GM20000 (cell line): ENCODE results near the gene XYLT1.

Experiments used
- DNase-seq: peaks from one replicate; pipeline ENCODE4 v3.0.0; 2012; ENCODE audit warnings: low spot score
- TF ChIP-seq, protein P1 (sequence below): IDR thresholded peaks from 2 replicates; pipeline ENCODE4 v1.5.1; 2012; ENCODE audit warnings: mild to moderate bottlenecking, control low read depth; ENCODE audit errors: extremely low read depth, missing control alignments

XYLT1 gene

DNA sequence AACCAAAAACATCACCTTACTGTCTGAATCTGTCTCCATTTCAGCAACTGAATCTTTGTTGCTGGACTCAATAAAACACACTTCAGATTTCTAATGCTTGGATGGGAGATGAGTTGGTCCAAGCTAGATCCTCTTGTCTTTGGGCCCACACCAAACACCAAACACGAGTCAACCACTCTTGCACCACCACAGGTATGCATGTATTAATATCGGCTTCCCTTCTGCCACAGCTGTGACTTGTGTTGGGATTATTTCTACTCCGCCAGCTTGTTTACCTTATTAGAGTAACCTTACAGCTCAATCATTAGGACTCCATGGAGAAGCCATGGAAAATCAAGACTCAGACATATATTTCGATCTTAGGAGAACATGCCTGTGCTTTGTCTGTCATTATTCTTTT lies 49.9 kb downstream of the XYLT1 start:
- TF ChIP-seq, protein P1, sequence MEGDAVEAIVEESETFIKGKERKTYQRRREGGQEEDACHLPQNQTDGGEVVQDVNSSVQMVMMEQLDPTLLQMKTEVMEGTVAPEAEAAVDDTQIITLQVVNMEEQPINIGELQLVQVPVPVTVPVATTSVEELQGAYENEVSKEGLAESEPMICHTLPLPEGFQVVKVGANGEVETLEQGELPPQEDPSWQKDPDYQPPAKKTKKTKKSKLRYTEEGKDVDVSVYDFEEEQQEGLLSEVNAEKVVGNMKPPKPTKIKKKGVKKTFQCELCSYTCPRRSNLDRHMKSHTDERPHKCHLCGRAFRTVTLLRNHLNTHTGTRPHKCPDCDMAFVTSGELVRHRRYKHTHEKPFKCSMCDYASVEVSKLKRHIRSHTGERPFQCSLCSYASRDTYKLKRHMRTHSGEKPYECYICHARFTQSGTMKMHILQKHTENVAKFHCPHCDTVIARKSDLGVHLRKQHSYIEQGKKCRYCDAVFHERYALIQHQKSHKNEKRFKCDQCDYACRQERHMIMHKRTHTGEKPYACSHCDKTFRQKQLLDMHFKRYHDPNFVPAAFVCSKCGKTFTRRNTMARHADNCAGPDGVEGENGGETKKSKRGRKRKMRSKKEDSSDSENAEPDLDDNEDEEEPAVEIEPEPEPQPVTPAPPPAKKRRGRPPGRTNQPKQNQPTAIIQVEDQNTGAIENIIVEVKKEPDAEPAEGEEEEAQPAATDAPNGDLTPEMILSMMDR: no peak

DNA sequence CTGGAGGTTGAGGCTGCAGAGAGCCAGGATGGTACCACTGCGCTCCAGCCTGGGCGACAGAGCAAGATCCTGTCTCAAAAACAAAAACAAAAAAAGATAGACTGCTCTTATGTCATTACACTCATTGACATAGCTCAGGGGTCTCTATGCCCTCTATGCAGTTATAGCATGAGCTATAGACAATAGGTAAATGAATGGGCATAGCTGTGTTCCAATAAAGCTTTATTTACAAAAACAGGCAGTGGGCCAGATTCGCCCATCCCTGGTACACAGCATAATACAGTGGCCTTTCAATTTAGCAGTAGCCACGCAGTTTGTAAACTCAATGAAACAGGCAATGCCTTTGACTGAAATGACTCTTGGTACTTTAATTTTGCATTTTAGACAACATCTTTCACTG lies 51.5 kb downstream of the XYLT1 start:
- TF ChIP-seq, protein P1: no peak
- no peak for DNase-seq

More for the DNA sequence above, 49.9 kb downstream of the XYLT1 start:
- DNase-seq: no peak

DNA sequence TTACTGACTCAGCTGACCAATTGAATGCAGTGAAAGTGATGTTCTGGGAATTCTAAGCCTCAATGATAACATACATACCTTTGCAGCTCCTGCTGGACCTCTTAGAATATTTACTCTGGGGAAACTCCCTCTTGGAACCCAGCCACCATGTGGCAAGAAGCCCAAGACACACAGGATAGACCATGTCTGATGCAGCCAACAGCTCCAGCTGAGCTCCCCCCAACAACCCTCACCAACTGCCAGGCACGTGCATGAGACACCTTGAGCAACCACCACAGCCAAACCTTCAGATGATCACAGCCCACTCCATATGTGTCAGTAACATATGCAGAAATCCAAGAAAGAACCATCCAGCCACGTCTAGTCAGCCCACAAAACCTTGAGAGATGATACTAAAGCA lies 53.0 kb downstream of the XYLT1 start:
- no peak for DNase-seq
- TF ChIP-seq, protein P1: no peak

DNA sequence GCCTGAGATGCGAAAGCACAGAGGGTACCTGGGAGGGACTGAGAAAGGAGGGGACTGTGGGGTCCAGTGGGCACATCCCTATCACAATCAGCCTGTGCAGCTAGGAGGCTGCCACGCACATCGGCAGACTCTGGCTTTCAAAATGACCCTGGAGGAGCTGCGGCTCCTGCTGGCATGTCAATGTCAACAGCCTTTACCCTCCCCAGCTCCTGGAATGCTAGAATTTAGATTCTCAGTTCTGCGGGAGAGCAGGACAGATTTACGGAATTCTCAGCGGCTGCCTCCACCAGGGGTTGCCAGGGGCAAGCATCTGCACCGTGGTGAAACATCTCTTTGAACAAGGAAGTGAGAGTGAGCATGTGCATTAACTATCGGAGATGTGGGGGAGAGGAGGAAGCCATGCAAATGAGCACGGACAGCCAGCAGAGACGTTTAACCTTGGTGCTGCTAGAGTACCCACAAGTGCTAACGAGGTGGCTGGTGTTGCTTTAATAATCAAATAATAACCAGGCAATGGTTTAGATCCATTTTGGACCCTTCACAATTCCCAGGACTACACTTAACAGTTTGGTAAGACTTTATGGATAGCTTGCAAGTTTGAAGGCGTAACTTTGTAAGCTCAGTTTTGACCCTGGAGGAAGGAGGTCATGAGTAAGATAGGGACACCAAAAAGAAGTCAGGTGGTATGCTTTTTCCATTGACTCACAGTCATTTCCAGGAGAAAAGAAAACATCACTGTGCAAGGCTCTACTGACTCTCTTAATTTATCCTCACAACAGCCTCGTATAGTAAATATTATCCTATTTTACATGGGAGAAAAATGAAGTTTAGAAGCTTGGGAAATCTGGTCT lies 54.1 kb downstream of the XYLT1 start:
- peak; percentile 85 for DNase-seq
- TF ChIP-seq, protein P1: peak; percentile 17

DNA sequence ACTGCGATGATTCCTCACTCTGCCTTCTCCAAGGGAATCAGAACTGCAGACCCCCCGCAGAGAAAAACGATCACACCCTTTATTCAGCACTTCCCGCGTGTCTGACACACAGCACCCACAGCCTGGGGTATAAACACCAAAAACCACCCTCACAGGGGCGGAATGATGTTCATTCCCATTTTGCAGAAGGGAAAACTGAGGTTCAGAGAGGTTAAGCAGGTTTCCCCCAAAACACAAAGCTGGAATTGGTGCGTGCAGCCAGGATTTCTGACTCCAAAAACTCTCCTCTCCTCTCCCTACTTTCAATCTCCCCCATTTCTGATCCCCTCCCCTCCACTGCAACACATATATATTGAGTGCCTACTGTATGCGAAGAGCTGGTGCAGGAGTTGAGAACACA lies 55.8 kb downstream of the XYLT1 start:
- TF ChIP-seq, protein P1: no peak
- no peak for DNase-seq

DNA sequence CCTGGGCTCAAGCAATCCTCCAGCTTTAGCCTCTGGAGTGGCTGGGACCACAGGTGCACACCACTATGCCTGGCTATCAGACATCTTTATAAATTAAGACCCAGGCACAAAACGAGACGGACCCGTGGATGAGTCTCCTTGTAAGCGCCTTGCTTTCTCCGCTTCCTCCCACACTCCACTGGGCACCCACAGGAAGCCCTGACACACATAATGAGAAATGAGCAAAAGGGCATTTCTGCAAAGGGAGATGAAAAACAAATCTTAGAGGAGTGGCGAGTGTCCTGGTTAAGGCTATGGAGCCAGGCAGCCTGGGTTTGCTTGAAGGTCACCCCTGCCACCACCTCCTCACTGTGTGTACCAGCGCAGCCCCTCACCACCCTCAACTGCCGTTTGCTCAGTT lies 56.3 kb downstream of the XYLT1 start:
- TF ChIP-seq, protein P1: no peak
- peak; percentile 18 for DNase-seq

DNA sequence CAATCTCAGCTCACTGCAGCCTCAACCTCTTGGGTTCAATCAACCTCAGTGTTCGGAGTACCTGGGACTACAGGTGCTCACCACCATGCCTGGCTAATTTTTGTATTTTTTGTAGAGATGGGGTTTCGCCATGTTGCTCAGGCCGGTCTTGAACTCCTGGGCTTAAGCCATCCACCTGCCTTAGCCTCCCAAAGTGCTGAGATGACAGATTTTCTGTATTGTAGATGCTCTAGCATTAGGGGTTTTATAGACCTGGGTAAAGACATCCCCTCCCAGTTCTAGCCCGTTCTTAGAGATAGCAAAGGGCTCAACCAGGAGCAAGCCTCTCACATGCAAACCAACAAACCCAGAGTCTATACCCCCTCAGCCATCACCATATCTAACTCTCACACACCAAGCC lies 57.3 kb downstream of the XYLT1 start:
- no peak for DNase-seq
- TF ChIP-seq, protein P1: no peak
